ENCODE measurements around the gene ZNF701. TPM values are rescaled to one million over a fixed set of nuclear protein-coding genes. Genes with fewer than 3 reads are reported as not detected.
"Not testable (repeated sequence)": the region's sequence is repeated elsewhere in the genome, so short reads cannot be mapped to it uniquely, and the experiment has no call there.

ZNF701 gene
- total RNA-seq, 6 donors from 2014 or later, result 6.8 to 25.3 (median 16.0) TPM

- H3K4me3 ChIP-seq, result peak overlapping the region; percentile 25 to 61 (median 58)
- H3K36me3 ChIP-seq, result peaks cover 2 to 17% (median 4%) of the 10 kb centered on the region in 4 donors
- TF ChIP-seq POLR2A (IDR thresholded peaks at IDR 0.05), result no peak
- TF ChIP-seq POLR2AphosphoS5 (IDR thresholded peaks at IDR 0.05), result no peak
- TF ChIP-seq CTCF (IDR thresholded peaks at IDR 0.05), result no peak
- TF ChIP-seq EP300 (IDR thresholded peaks at IDR 0.05), result no peak
- peak overlapping the region; percentile 69 to 80 (median 78) for H3K27ac ChIP-seq
- H3K27me3 ChIP-seq, result no peaks in the 10 kb centered on the region
- ATAC-seq (ENCODE audit: low FRiP score in 2 of 2) (peak; percentile 44 to 49), DNase-seq (peak in 1 of 2 donors; percentile 22)
- 14 to 15% methylated on average over 16 of the region's 17 CpGs for WGBS, 2 donors
- peaks cover 0 to 5% (median 4%) of the 10 kb centered on the region in 4 donors for H3K4me1 ChIP-seq
- H3K9me3 ChIP-seq, result peaks cover 0 to 24% (median 11%) of the 10 kb centered on the region in 4 donors
These were observed 33.7 kb upstream of the ZNF701 start for GRCh38 chr19:52536448-52536800.

GRCh38 chr19:52538815-52539214 is 31.3 kb upstream of the ZNF701 start:
- Histone ChIP-seq H3K9me3 (peaks cover 0 to 38% (median 14%) of the 10 kb centered on the region in 4 donors), H3K36me3 (peaks cover 5 to 14% (median 9%) of the 10 kb centered on the region in 4 donors)
- not testable (repeated sequence) for H3K4me1 ChIP-seq; ATAC-seq (ENCODE audit: low FRiP score in 2 of 2); H3K27me3 ChIP-seq; H3K4me3 ChIP-seq; DNase-seq; H3K27ac ChIP-seq
- 61 to 66% methylated on average over 4 of the region's 4 CpGs for WGBS, 2 donors

GRCh38 chr19:52541176-52541575 is 28.9 kb upstream of the ZNF701 start:
- ATAC-seq (ENCODE audit: low FRiP score in 2 of 2); H3K4me3 ChIP-seq; H3K27me3 ChIP-seq; H3K27ac ChIP-seq; DNase-seq; H3K4me1 ChIP-seq: not testable (repeated sequence)
- peaks cover 12 to 34% (median 23%) of the 10 kb centered on the region in 4 donors for H3K36me3 ChIP-seq
- 95 to 96% methylated on average over 5 of the region's 5 CpGs for WGBS, 2 donors
- peaks cover 0 to 39% (median 18%) of the 10 kb centered on the region in 4 donors for H3K9me3 ChIP-seq

GRCh38 chr19:52541608-52542007 is 28.5 kb upstream of the ZNF701 start:
- 88 to 91% methylated on average over 5 of the region's 5 CpGs for WGBS, 2 donors
- H3K4me1 ChIP-seq, result peaks cover 0 to 7% (median 0%) of the 10 kb centered on the region in 4 donors
- no peak for ATAC-seq (ENCODE audit: low FRiP score in 2 of 2)
- H3K27me3 ChIP-seq, result no peaks in the 10 kb centered on the region
- no peak for DNase-seq
- no peak overlapping the region for H3K27ac ChIP-seq
- TF ChIP-seq EP300 (IDR thresholded peaks at IDR 0.05), result no peak
- no peak for TF ChIP-seq CTCF (IDR thresholded peaks at IDR 0.05)
- TF ChIP-seq POLR2A (IDR thresholded peaks at IDR 0.05), result no peak
- TF ChIP-seq POLR2AphosphoS5 (IDR thresholded peaks at IDR 0.05), result no peak
- H3K4me3 ChIP-seq, result no peak overlapping the region
- peaks cover 12 to 38% (median 23%) of the 10 kb centered on the region in 4 donors for H3K36me3 ChIP-seq
- peaks cover 0 to 38% (median 18%) of the 10 kb centered on the region in 4 donors for H3K9me3 ChIP-seq

GRCh38 chr19:52542541-52542940 is 27.5 kb upstream of the ZNF701 start:
- DNase-seq; H3K27me3 ChIP-seq; H3K27ac ChIP-seq; H3K4me1 ChIP-seq; ATAC-seq (ENCODE audit: low FRiP score in 2 of 2); H3K4me3 ChIP-seq: not testable (repeated sequence)
- Histone ChIP-seq H3K36me3 (peaks cover 16 to 47% (median 28%) of the 10 kb centered on the region in 4 donors), H3K9me3 (peaks cover 0 to 38% (median 20%) of the 10 kb centered on the region in 4 donors)
- 67 to 76% methylated on average over 6 of the region's 6 CpGs for WGBS, 2 donors

- H3K27ac ChIP-seq, result no peak overlapping the region
- no peaks in the 10 kb centered on the region for H3K27me3 ChIP-seq
- H3K4me1 ChIP-seq, result peaks cover 0 to 5% (median 0%) of the 10 kb centered on the region in 4 donors
- no peak for DNase-seq
- peaks cover 0 to 38% (median 22%) of the 10 kb centered on the region in 4 donors for H3K9me3 ChIP-seq
- no peak for ATAC-seq (ENCODE audit: low FRiP score in 2 of 2)
- no peak overlapping the region for H3K4me3 ChIP-seq
- TF ChIP-seq POLR2A (IDR thresholded peaks at IDR 0.05) (no peak), CTCF (IDR thresholded peaks at IDR 0.05) (no peak), EP300 (IDR thresholded peaks at IDR 0.05) (no peak), POLR2AphosphoS5 (IDR thresholded peaks at IDR 0.05) (no peak)
- 71 to 82% methylated on average over 8 of the region's 8 CpGs for WGBS, 2 donors
- peaks cover 18 to 53% (median 32%) of the 10 kb centered on the region in 4 donors for H3K36me3 ChIP-seq
These were observed 27.0 kb upstream of the ZNF701 start for GRCh38 chr19:52542984-52543664.

All from upper lobe of left lung (tissue), 6 donors.